A549 (cell line): ENCODE measurements around the gene CDK9. TPM values are rescaled to one million over a fixed set of nuclear protein-coding genes. Genes with fewer than 3 reads are reported as not detected.

Experiments
- ATAC-seq, 2 experiments: fragments of 200-7000 bp in 1 of 2; fragments of >200 bp in 1 of 2; cut with Nextera tagmentation in 1 of 2; cut with Tn5 transposase in 1 of 2; 3 replicates each; pipeline versions ENCODE4 v1.8.0 to v1.9.1; 2018 to 2020; ENCODE audit warnings: mild to moderate bottlenecking in 1 of 2, moderate library complexity in 1 of 2
- CTCF ChIA-PET: fragments of 300-600 bp; sonication (Branson Sonifier 250); formaldehyde crosslinking; extraction: SDS; loops from one replicate; lab custom pipeline; 2021; ENCODE audit warnings: antibody characterized with exemption, inconsistent platforms; lab: Yijun Ruan, JAX
- POLR2A ChIA-PET: fragments of 350-600 bp; formaldehyde crosslinking; extraction: SDS; loops from one replicate; lab custom pipeline; 2021; ENCODE audit warnings: antibody characterized with exemption, inconsistent platforms; lab: Yijun Ruan, JAX
- DNase-seq, 2 experiments: peaks; one replicate each; pipeline versions ENCODE4 v3.0.0 to v3.0.0-alpha.2; 2011 to 2016; ENCODE audit warnings: low read depth in 1 of 2, low spot score in 1 of 2
- FAIRE-seq: peaks from 2 replicates; lab custom pipeline; 2011; peaks lifted over from hg19 to GRCh38; lab: Jason Lieb, UNC
- H3K27ac ChIP-seq, 2 experiments: fragments of >200 bp; sonication (Bioruptor Twin); formaldehyde crosslinking; 3 replicates each; pipeline ENCODE4 v1.5.1; 2016 to 2017
- H3K4me1 ChIP-seq: fragments of >200 bp; sonication (Bioruptor Twin); formaldehyde crosslinking; 3 replicates; pipeline ENCODE4 v1.6.1; 2016
- H3K4me2 ChIP-seq: fragments of >200 bp; sonication (Bioruptor Twin); formaldehyde crosslinking; 3 replicates; pipeline ENCODE4 v1.6.1; 2016
- H3K4me3 ChIP-seq: fragments of >200 bp; sonication (Bioruptor Twin); formaldehyde crosslinking; 3 replicates; pipeline ENCODE4 v1.5.1; 2016
- H3K9me3 ChIP-seq: fragments of >200 bp; sonication (Bioruptor Twin); formaldehyde crosslinking; 3 replicates; pipeline ENCODE4 v1.6.1; 2016
- CBX2 ChIP-seq: fragments of 200-600 bp; sonication (generic); IDR thresholded peaks from 2 replicates; pipeline ENCODE4 v1.6.1; 2016; ENCODE audit warnings: low read depth, mild to moderate bottlenecking, borderline replicate concordance
- EHMT2 ChIP-seq: fragments of 200-600 bp; sonication (generic); IDR thresholded peaks from 2 replicates; pipeline ENCODE4 v1.6.1; 2016; ENCODE audit warnings: antibody characterized with exemption, low read depth, mild to moderate bottlenecking, moderate library complexity
- FOSL2 ChIP-seq, 2 experiments: fragments of 450-650 bp in 1 of 2; fragments of >200 bp in 1 of 2; sonication (Bioruptor Twin) in 1 of 2; formaldehyde crosslinking; IDR thresholded peaks; 2 replicates each; pipeline versions ENCODE4 v1.5.0 to v1.6.1; 2016 to 2020; ENCODE audit warnings: mild to moderate bottlenecking in 1 of 2, moderate library complexity in 1 of 2
- HES2 ChIP-seq: fragments of >200 bp; sonication (Bioruptor Twin); formaldehyde crosslinking; IDR thresholded peaks from 2 replicates; pipeline ENCODE4 v1.6.1; 2016
- HOXB13 ChIP-seq: fragments of 250-450 bp; sonication (Bioruptor Pico); IDR thresholded peaks from 2 replicates; pipeline ENCODE4 v1.5.0; 2020; ENCODE audit warnings: low read depth, mild to moderate bottlenecking, moderate library complexity
- KDM1A ChIP-seq: fragments of 200-600 bp; sonication (generic); IDR thresholded peaks from 2 replicates; pipeline ENCODE4 v1.6.1; 2016; ENCODE audit warnings: low read depth, mild to moderate bottlenecking
- MAZ ChIP-seq: fragments of 150-350 bp; IDR thresholded peaks from 2 replicates; pipeline ENCODE4 v1.6.1; 2014; ENCODE audit warnings: antibody characterized with exemption, low read depth, low read length, borderline replicate concordance
- NPAS2 ChIP-seq: fragments of 250-450 bp; sonication (Bioruptor Pico); IDR thresholded peaks from 2 replicates; pipeline ENCODE4 v1.8.0; 2022; ENCODE audit warnings: mild to moderate bottlenecking, moderate library complexity, borderline replicate concordance
- NR3C1 ChIP-seq: fragments of >200 bp; sonication (Bioruptor Twin); formaldehyde crosslinking; IDR thresholded peaks from 3 replicates; pipeline ENCODE4 v1.6.1; 2017
- PHF8 ChIP-seq: fragments of 200-600 bp; sonication (generic); IDR thresholded peaks from 2 replicates; pipeline ENCODE4 v1.6.1; 2016; ENCODE audit warnings: low read depth, mild to moderate bottlenecking, antibody characterized with exemption, moderate library complexity, borderline replicate concordance
- RAD21 ChIP-seq, 2 experiments: fragments of >200 bp in 1 of 2; sonication (Bioruptor Twin) in 1 of 2; formaldehyde crosslinking in 1 of 2; IDR thresholded peaks in 1 of 2; conservative IDR thresholded peaks in 1 of 2; 2 replicates in 1 of 2; 3 replicates in 1 of 2; pipeline ENCODE4 v1.6.1; 2012 to 2018; ENCODE audit warnings: inconsistent platforms in 1 of 2
- RARB ChIP-seq: fragments of 250-450 bp; sonication (Bioruptor Pico); IDR thresholded peaks from 2 replicates; pipeline ENCODE4 v1.8.0; 2021; ENCODE audit warnings: mild to moderate bottlenecking, moderate library complexity
- RNF2 ChIP-seq: fragments of 200-600 bp; sonication (generic); IDR thresholded peaks from 2 replicates; pipeline ENCODE4 v1.6.1; 2016; ENCODE audit warnings: low read depth, mild to moderate bottlenecking, antibody characterized with exemption, moderate library complexity, borderline replicate concordance
- SMC3 ChIP-seq: fragments of >200 bp; sonication (Bioruptor Twin); formaldehyde crosslinking; IDR thresholded peaks from 3 replicates; pipeline ENCODE4 v1.6.1; 2018; ENCODE audit warnings: inconsistent platforms
- SREBF2 ChIP-seq: fragments of 450-650 bp; IDR thresholded peaks from 2 replicates; pipeline ENCODE4 v1.6.1; 2014; ENCODE audit warnings: mild to moderate bottlenecking, moderate library complexity
- ZSCAN20 ChIP-seq: fragments of 250-450 bp; sonication (Bioruptor Pico); IDR thresholded peaks from 2 replicates; pipeline ENCODE4 v1.8.0; 2022; ENCODE audit warnings: mild to moderate bottlenecking, moderate library complexity
- WGBS: methylation state at CpG from one replicate; pipeline ENCODE4 v1.1.6; 2017; ENCODE audit errors: missing lambda C conversion rate; 5-methylcytosine and 5-hydroxymethylcytosine counted together
- polyA plus RNA-seq, 4 experiments: library from polyadenylated mRNA; depleted of rRNA in 3 of 4; stranded (reverse); fragments of >200 nt; fragmentation: RNase III in 1 of 4; extraction: RNeasy Plus Mini Kit Qiagen cat#74134 plus additional on column Dnase treatment in 1 of 4; gene quantifications; 2 replicates in 3 of 4; 3 replicates in 1 of 4; pipeline ENCODE4 v1.2.3, GENCODE V29; 2011 to 2017
- TF ChIP-seq, protein P1 (sequence below): fragments of 250-450 bp; sonication (Bioruptor Pico); IDR thresholded peaks from 2 replicates; pipeline ENCODE4 v1.5.0; 2020; ENCODE audit warnings: low read depth, mild to moderate bottlenecking, moderate library complexity
- TF ChIP-seq, protein P2 (sequence below): IDR thresholded peaks from 2 replicates; pipeline ENCODE4 v1.6.1; 2012
- TF ChIP-seq, protein P3 (sequence below): fragments of >200 bp; sonication (Bioruptor Twin); formaldehyde crosslinking; IDR thresholded peaks from 3 replicates; pipeline ENCODE4 v1.5.1; 2016
- TF ChIP-seq, protein P4 (sequence below): fragments of 450-650 bp; IDR thresholded peaks from 2 replicates; pipeline ENCODE4 v1.6.1; 2014; ENCODE audit warnings: antibody characterized with exemption

CDK9 gene
- polyA plus RNA-seq, 2 of the 4 experiments (the other 2 are of a cell fraction), result 43.8 to 45.7 TPM

- TF ChIP-seq ZSCAN20 (CRISPR knock-in tag), result no peak
- TF ChIP-seq HES2, result no peak
- no peak for TF ChIP-seq MAZ
- TF ChIP-seq, protein P1, sequence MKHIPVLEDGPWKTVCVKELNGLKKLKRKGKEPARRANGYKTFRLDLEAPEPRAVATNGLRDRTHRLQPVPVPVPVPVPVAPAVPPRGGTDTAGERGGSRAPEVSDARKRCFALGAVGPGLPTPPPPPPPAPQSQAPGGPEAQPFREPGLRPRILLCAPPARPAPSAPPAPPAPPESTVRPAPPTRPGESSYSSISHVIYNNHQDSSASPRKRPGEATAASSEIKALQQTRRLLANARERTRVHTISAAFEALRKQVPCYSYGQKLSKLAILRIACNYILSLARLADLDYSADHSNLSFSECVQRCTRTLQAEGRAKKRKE (CRISPR knock-in tag), result no peak
- TF ChIP-seq EHMT2, result no peak
- TF ChIP-seq PHF8, result no peak
- no peak for TF ChIP-seq KDM1A
- no peak for TF ChIP-seq NR3C1
These were observed 32.1 kb downstream of the CDK9 start (continued) for GRCh38 chr9:127817881-127818434.

- H3K4me3 ChIP-seq, result no peak overlapping the region
- TF ChIP-seq KDM1A (no peak), RNF2 (no peak), NPAS2 (CRISPR knock-in tag) (no peak), SREBF2 (no peak)
- TF ChIP-seq, protein P2, sequence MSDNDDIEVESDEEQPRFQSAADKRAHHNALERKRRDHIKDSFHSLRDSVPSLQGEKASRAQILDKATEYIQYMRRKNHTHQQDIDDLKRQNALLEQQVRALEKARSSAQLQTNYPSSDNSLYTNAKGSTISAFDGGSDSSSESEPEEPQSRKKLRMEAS, result no peak
- TF ChIP-seq, protein P3, sequence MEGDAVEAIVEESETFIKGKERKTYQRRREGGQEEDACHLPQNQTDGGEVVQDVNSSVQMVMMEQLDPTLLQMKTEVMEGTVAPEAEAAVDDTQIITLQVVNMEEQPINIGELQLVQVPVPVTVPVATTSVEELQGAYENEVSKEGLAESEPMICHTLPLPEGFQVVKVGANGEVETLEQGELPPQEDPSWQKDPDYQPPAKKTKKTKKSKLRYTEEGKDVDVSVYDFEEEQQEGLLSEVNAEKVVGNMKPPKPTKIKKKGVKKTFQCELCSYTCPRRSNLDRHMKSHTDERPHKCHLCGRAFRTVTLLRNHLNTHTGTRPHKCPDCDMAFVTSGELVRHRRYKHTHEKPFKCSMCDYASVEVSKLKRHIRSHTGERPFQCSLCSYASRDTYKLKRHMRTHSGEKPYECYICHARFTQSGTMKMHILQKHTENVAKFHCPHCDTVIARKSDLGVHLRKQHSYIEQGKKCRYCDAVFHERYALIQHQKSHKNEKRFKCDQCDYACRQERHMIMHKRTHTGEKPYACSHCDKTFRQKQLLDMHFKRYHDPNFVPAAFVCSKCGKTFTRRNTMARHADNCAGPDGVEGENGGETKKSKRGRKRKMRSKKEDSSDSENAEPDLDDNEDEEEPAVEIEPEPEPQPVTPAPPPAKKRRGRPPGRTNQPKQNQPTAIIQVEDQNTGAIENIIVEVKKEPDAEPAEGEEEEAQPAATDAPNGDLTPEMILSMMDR, result no peak
- TF ChIP-seq, all 56 proteins: peak for 0
- WGBS, result 97% methylated on average over 11 of the region's 11 CpGs
- H3K9me3 ChIP-seq, result no peaks in the 10 kb centered on the region
- DNase-seq, result no peak
- H3K4me2 ChIP-seq, result no peak overlapping the region
- ATAC-seq, result no peak
- FAIRE-seq, result no peak
- ChIA-PET POLR2A (interaction anchor here (1.0 kb wide), 1 partner anchor 15 kb away, joined by 4 read pairs; the partner anchor contains the start of gene FPGS), CTCF (interaction anchor here (0.7 to 3.2 kb wide), 6 partner anchors 8 to 604 kb away, joined by 3 to 22 read pairs (median 4); partner anchors contain the start of gene CDK9)
- no peak overlapping the region for H3K27ac ChIP-seq
- H3K4me1 ChIP-seq, result no peaks in the 10 kb centered on the region
These were observed 32.7 kb downstream of the CDK9 start for GRCh38 chr9:127818574-127818973.

DNA sequence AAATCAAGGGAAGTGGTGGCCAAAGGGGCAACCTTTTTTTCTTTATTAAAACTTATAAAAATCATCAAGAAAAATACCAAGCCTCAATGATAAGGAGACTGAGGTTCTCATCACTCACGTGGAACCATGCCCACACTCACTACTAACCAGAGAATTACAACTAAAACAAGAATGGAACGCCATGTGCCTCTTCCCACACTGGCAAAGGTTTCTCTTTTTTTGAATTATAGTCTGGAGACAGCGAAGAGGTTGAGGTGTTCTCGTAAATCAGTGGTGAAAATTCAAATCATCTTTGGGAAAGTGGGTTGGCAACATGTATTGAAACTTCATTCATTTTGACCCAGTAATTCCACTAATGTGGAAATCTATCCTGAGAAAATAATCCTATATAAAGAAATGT, 36.3 kb downstream of the CDK9 start:
- WGBS, result 85% methylated on average over 4 of the region's 4 CpGs
- TF ChIP-seq CBX2 (no peak), MAZ (no peak)
- Histone ChIP-seq H3K4me2 (no peak overlapping the region), H3K4me1 (no peaks in the 10 kb centered on the region), H3K27ac (no peak overlapping the region), H3K9me3 (no peaks in the 10 kb centered on the region), H3K4me3 (no peak overlapping the region)
- CTCF ChIA-PET, result interaction anchor here (1.2 to 5.1 kb wide), 2 partner anchors 17 to 48 kb away, joined by 3 to 22 read pairs; no protein-coding TSS in a partner anchor
- ATAC-seq, result no peak
- FAIRE-seq, result no peak
- DNase-seq, result no peak
- POLR2A ChIA-PET, result no interaction called here

DNA sequence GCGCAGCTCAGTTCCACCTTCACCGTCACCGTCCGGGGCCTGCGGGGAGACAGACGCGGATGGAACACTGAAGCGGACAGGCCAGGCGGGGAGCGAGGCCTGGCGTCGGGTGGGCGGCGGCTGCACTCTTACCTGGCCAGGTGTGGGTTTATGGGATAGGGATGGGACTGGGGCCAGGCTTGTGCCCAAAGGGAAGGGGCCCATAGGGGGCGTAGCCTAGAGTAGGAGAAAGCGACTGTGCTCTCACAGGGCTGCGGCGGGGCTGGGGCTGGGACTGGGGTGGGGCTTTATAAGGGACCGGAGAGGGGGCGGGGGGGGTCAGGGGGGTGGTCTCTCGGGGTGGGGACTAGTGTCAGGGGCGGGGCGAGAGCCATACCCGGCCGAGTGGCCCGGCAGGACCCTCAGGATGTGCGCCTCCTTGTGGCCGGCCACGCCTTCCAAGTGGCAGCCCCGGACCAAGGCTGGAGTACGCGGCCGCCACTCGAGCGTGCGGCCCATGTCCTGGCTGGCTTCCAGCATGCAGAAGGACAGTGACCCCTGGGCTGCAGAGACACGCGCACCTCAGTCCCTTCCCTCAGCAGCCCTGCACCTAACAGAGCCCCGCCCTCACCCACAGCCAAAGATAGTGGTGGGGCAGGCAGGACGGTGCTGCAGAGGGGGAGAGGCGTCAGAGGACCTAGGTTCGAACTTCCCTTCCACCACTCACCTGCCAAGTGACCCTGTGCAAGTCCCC, 39.7 kb downstream of the CDK9 start:
- POLR2A ChIA-PET, result interaction anchor here (0.5 kb wide), 2 partner anchors 24 to 279 kb away, joined by 3 to 7 read pairs; no protein-coding TSS in a partner anchor
- ATAC-seq, result peak; percentile 59 to 83
- DNase-seq, result peak; percentile 45 to 50
- TF ChIP-seq SMC3, result peak; percentile 66; the same call in 2 of the 3 replicates
- TF ChIP-seq FOSL2 (IDR thresholded peaks at IDR 0.05), result no peak
- no peak for TF ChIP-seq FOSL2 (CRISPR knock-in tag; IDR thresholded peaks at IDR 0.05)
- TF ChIP-seq, protein P2, result no peak
- TF ChIP-seq, protein P4, sequence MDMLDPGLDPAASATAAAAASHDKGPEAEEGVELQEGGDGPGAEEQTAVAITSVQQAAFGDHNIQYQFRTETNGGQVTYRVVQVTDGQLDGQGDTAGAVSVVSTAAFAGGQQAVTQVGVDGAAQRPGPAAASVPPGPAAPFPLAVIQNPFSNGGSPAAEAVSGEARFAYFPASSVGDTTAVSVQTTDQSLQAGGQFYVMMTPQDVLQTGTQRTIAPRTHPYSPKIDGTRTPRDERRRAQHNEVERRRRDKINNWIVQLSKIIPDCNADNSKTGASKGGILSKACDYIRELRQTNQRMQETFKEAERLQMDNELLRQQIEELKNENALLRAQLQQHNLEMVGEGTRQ, result no peak
- no peak for TF ChIP-seq HOXB13 (CRISPR knock-in tag)
- no peak for TF ChIP-seq RARB (CRISPR knock-in tag)
- peak; percentile 18 to 44; a peak in 4 of 5 replicates for TF ChIP-seq RAD21 (conservative IDR thresholded peaks at IDR 0.05 in 1 of 2, IDR thresholded peaks at IDR 0.05 in 1 of 2)
- TF ChIP-seq, protein P3, result peak; percentile 57

More for the DNA sequence above, 39.7 kb downstream of the CDK9 start:
- H3K4me3 ChIP-seq, result no peak overlapping the region
- H3K4me1 ChIP-seq, result peaks cover 9% of the 10 kb centered on the region
- no peaks in the 10 kb centered on the region for H3K9me3 ChIP-seq
- 53% methylated on average over 28 of the region's 42 CpGs for WGBS
- H3K27ac ChIP-seq, result no peak overlapping the region
- peak overlapping the region; percentile 12; the same call in 2 of the 3 replicates for H3K4me2 ChIP-seq
- CTCF ChIA-PET, result interaction anchor here (0.6 to 5.1 kb wide), 21 partner anchors 8 to 96 kb away, joined by 3 to 25 read pairs (median 4); partner anchors contain the start of gene TOR2A
- no peak for FAIRE-seq
